ENCODE data around the gene HKDC1. TPM values are rescaled to one million over a fixed set of nuclear protein-coding genes. Genes with fewer than 3 reads are reported as not detected.

HKDC1 gene
- polyA plus RNA-seq, 1 of the 3 experiments (the other 2 are of a cell fraction), result 0.10 TPM

DNA sequence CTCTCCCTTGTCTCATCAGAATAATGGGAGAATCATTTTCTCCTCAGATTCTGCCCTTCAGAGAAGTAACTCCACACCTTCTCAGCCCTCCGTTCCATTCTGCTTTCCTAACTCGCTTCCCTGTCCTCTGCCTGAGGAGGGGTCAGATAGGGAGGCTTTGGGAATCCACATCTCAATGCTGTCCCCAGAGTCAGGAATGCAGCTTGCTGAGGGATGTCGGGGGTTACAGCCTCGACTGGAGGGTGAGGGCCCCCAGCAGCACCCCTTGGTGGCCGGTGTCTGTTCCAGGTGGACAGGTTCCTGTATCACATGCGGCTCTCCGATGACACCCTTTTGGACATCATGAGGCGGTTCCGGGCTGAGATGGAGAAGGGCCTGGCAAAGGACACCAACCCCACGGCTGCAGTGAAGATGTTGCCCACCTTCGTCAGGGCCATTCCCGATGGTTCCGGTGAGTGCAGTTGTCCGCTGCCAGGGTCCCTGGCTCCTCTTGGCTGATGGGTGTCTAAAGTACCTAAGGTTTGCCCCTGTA is 6.9 kb downstream of the HKDC1 start:
- H3K79me2 ChIP-seq (ENCODE audit: insufficient read depth), result no peaks in the 10 kb centered on the region
- H4K20me1 ChIP-seq (ENCODE audit: insufficient read depth), result no peaks in the 10 kb centered on the region
- no peak overlapping the region for H3K4me2 ChIP-seq
- H3K27ac ChIP-seq (ENCODE audit: low read depth in 2 of 2, low read length in 1 of 2), result no peak overlapping the region
- no peaks in the 10 kb centered on the region for H3K9me2 ChIP-seq
- H3K4me1 ChIP-seq (ENCODE audit: control insufficient read depth in 1 of 2, insufficient read depth in 2 of 2, low read depth in 1 of 2, low read length in 1 of 2), result peaks cover 0 to 14% of the 10 kb centered on the region in 2 experiments; a peak in 1 of 4 replicates
- no peaks in the 10 kb centered on the region for H3K27me3 ChIP-seq (ENCODE audit: insufficient read depth)
- 93% methylated on average over 10 of the region's 14 CpGs for WGBS (ENCODE audit: low lambda C conversion rate)
- ChIA-PET CTCF (interaction anchor here (1.0 to 2.7 kb wide), 3 partner anchors 166 to 222 kb away, joined by 3 to 9 read pairs (median 6); no protein-coding TSS in a partner anchor), POLR2A (no interaction called here)
- H3F3A ChIP-seq (replicated peaks; ENCODE audit: insufficient read depth), result no peaks in the 10 kb centered on the region
- TF ChIP-seq CHD2 (IDR thresholded peaks at IDR 0.05; ENCODE audit: low read length, partially characterized antibody) (no peak), MEF2A (IDR thresholded peaks at IDR 0.05; ENCODE audit: borderline replicate concordance, low read depth) (no peak), MXI1 (IDR thresholded peaks at IDR 0.05; ENCODE audit: low read depth, low read length) (no peak), GATA2 (CRISPR knock-in tag; IDR thresholded peaks at IDR 0.05) (no peak), FOXJ3 (CRISPR knock-in tag; IDR thresholded peaks at IDR 0.05) (no peak), JUND (IDR thresholded peaks at IDR 0.05) (no peak), YY1 (IDR thresholded peaks at IDR 0.05; ENCODE audit: low read depth) (no peak)
- TF ChIP-seq, protein P1, sequence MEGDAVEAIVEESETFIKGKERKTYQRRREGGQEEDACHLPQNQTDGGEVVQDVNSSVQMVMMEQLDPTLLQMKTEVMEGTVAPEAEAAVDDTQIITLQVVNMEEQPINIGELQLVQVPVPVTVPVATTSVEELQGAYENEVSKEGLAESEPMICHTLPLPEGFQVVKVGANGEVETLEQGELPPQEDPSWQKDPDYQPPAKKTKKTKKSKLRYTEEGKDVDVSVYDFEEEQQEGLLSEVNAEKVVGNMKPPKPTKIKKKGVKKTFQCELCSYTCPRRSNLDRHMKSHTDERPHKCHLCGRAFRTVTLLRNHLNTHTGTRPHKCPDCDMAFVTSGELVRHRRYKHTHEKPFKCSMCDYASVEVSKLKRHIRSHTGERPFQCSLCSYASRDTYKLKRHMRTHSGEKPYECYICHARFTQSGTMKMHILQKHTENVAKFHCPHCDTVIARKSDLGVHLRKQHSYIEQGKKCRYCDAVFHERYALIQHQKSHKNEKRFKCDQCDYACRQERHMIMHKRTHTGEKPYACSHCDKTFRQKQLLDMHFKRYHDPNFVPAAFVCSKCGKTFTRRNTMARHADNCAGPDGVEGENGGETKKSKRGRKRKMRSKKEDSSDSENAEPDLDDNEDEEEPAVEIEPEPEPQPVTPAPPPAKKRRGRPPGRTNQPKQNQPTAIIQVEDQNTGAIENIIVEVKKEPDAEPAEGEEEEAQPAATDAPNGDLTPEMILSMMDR (IDR thresholded peaks at IDR 0.05), result no peak
- TF ChIP-seq, protein P2, sequence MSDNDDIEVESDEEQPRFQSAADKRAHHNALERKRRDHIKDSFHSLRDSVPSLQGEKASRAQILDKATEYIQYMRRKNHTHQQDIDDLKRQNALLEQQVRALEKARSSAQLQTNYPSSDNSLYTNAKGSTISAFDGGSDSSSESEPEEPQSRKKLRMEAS (IDR thresholded peaks at IDR 0.05; ENCODE audit: low read depth), result no peak
- no peaks in the 10 kb centered on the region for H3K9me3 ChIP-seq
- H3K9ac ChIP-seq, result no peak overlapping the region
- no peak overlapping the region for H3K4me3 ChIP-seq (ENCODE audit: low read depth in 2 of 2, low read length in 1 of 2)
- no peaks in the 10 kb centered on the region for H3K36me3 ChIP-seq (replicated peaks in 1 of 2; ENCODE audit: control insufficient read depth in 1 of 2, insufficient read depth in 2 of 2, low read length in 1 of 2)
- no peak overlapping the region for H2AFZ ChIP-seq (ENCODE audit: low read depth)
- DNase-seq, result no peak

DNA sequence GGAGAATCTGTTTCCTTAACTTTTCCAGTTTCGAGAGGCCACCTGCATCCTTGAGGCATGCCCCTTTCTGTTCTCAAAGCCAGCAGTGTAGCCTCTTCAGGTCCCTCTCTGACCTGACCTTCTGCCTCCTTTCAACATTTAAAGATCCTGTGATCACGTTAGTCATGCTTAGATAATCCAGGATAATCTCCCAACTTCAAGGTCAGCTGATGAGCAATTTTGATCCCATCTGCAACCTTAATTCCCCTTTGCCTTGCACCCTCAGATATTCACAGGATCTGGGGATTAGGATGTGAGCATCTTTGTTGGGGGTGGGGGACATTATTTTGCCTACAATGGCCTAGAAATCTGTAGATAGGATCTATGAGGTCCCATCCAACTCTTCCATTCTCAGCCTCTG is 8.0 kb downstream of the HKDC1 start:
- DNase-seq, result no peak
- Histone ChIP-seq H3K79me2 (ENCODE audit: insufficient read depth) (no peaks in the 10 kb centered on the region), H3K4me3 (ENCODE audit: low read depth in 2 of 2, low read length in 1 of 2) (no peak overlapping the region), H3K27ac (ENCODE audit: low read depth in 2 of 2, low read length in 1 of 2) (no peak overlapping the region), H4K20me1 (ENCODE audit: insufficient read depth) (no peaks in the 10 kb centered on the region), H2AFZ (ENCODE audit: low read depth) (no peak overlapping the region), H3F3A (replicated peaks; ENCODE audit: insufficient read depth) (no peaks in the 10 kb centered on the region), H3K4me2 (no peak overlapping the region), H3K9ac (no peak overlapping the region), H3K4me1 (ENCODE audit: control insufficient read depth in 1 of 2, insufficient read depth in 2 of 2, low read depth in 1 of 2, low read length in 1 of 2) (peaks cover 0 to 11% of the 10 kb centered on the region in 2 experiments; a peak in 1 of 4 replicates), H3K9me3 (no peaks in the 10 kb centered on the region), H3K9me2 (no peaks in the 10 kb centered on the region), H3K27me3 (ENCODE audit: insufficient read depth) (no peaks in the 10 kb centered on the region), H3K36me3 (replicated peaks in 1 of 2; ENCODE audit: control insufficient read depth in 1 of 2, insufficient read depth in 2 of 2, low read length in 1 of 2) (no peaks in the 10 kb centered on the region)
- CTCF ChIA-PET, result interaction anchor here (1.6 to 2.0 kb wide), 2 partner anchors 165 to 180 kb away, joined by 5 to 7 read pairs; no protein-coding TSS in a partner anchor
- no peak for TF ChIP-seq EZH2phosphoT487 (IDR thresholded peaks at IDR 0.05; ENCODE audit: borderline replicate concordance, low read depth)
- no peak for TF ChIP-seq RFX5 (IDR thresholded peaks at IDR 0.05; ENCODE audit: low read length)
- TF ChIP-seq SIN3A (IDR thresholded peaks at IDR 0.05; ENCODE audit: borderline replicate concordance, low read depth, low read length), result no peak
- no peak for TF ChIP-seq FOXM1 (IDR thresholded peaks at IDR 0.05; ENCODE audit: low read depth)
- TF ChIP-seq POLR2AphosphoS5 (IDR thresholded peaks at IDR 0.05; ENCODE audit: low read depth, low read length), result no peak
- no peak for TF ChIP-seq GATA2 (CRISPR knock-in tag; IDR thresholded peaks at IDR 0.05)
- TF ChIP-seq NFIC (IDR thresholded peaks at IDR 0.05; ENCODE audit: borderline replicate concordance), result no peak
- TF ChIP-seq, protein P3, sequence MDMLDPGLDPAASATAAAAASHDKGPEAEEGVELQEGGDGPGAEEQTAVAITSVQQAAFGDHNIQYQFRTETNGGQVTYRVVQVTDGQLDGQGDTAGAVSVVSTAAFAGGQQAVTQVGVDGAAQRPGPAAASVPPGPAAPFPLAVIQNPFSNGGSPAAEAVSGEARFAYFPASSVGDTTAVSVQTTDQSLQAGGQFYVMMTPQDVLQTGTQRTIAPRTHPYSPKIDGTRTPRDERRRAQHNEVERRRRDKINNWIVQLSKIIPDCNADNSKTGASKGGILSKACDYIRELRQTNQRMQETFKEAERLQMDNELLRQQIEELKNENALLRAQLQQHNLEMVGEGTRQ (IDR thresholded peaks at IDR 0.05; ENCODE audit: borderline replicate concordance, low read depth, low read length), result no peak
- POLR2A ChIA-PET, result no interaction called here
- 75% methylated on average over 2 of the region's 2 CpGs for WGBS (ENCODE audit: low lambda C conversion rate)

All from SK-N-SH (cell line).